Psoas muscle (tissue), 8 donors: ENCODE measurements around the gene GNG12. TPM values are rescaled to one million over a fixed set of nuclear protein-coding genes. Genes with fewer than 3 reads are reported as not detected.
A peak's percentile ranks its signal among the peaks of the same experiment; 100 is the strongest.

Experiments
- ATAC-seq, 4 donors: fragments of 200-7000 bp; cut with Tn5 transposase; one replicate each; pipeline ENCODE4 v1.9.1; 2020; ENCODE audit warnings: moderate library complexity in 3 of 4, mild to moderate bottlenecking in 2 of 4
- DNase-seq, 2 donors: peaks; one replicate each; pipeline ENCODE4 v3.0.0-alpha.2; 2020
- H3K27ac ChIP-seq: fragments of 200-600 bp; one replicate; pipeline ENCODE4 v1.8.0; 2022
- H3K27me3 ChIP-seq, 3 donors: fragments of 200-600 bp in 1 of 3; one replicate each; pipeline versions ENCODE4 v1.6.1 to v1.8.0; 2013 to 2022; ENCODE audit warnings: low read length in 2 of 3, mild to moderate bottlenecking in 2 of 3, moderate library complexity in 1 of 3; ENCODE audit not compliant: insufficient read depth in 3 of 3
- H3K36me3 ChIP-seq, 2 donors: fragments of 200-600 bp in 1 of 2; one replicate each; pipeline versions ENCODE4 v1.6.1 to v1.8.0; 2013 to 2022; ENCODE audit warnings: low read depth in 1 of 2, mild to moderate bottlenecking in 1 of 2, moderate library complexity in 1 of 2; ENCODE audit not compliant: insufficient read depth in 1 of 2
- H3K4me1 ChIP-seq: fragments of 200-600 bp; one replicate; pipeline ENCODE4 v1.8.0; 2022
- H3K4me3 ChIP-seq: fragments of 200-600 bp; one replicate; pipeline ENCODE4 v1.8.0; 2022; ENCODE audit warnings: mild to moderate bottlenecking
- H3K9me3 ChIP-seq: fragments of 200-600 bp; one replicate; pipeline ENCODE4 v1.8.0; 2022
- CTCF ChIP-seq: fragments of 200-600 bp; IDR thresholded peaks from one replicate; pipeline ENCODE4 v1.8.0; 2022; ENCODE audit warnings: antibody characterized with exemption
- WGBS, 3 donors: extraction: QIAGEN DNeasy Blood & Tissue Kit; methylation state at CpG; one replicate each; pipeline versions ENCODE4 v1.1.6 to v1.1.7; 2013; 5-methylcytosine and 5-hydroxymethylcytosine counted together
- intact Hi-C, 2 donors: fragments of 100-400 bp; cut with DNase I; formaldehyde crosslinking; loops; one replicate each; pipeline versions ENCODE4 v1.11.0 to v1.14.2; 2022
- polyA plus RNA-seq, 3 donors: library from polyadenylated mRNA; stranded (reverse); fragments of 200-250 nt; gene quantifications; one replicate each; pipeline ENCODE4 v1.2.3, GENCODE V29; 2013
- total RNA-seq, 4 donors: library from RNA; stranded (reverse); fragmentation: NEBNext Ultra II Directional in 2 of 4; extraction: Animal tissue kit (Norgen Biotek cat#: 25700) in 2 of 4; gene quantifications; one replicate each; pipeline versions ENCODE4 v1.2.1 to v1.2.4, GENCODE V29; 2021 to 2023
- donor health status: healthy with polysubstance abuse.
- donor health status: DM: no; HTN: no; CAD: no; lungs with moderate emphysema.
- donor health status: Bipolar disorder and iron deficiency.
- donor health status: healthy.
- donor health status: DM: yes; HTN: yes; CAD: no.
- donor health status: DM: no; HTN: no; CAD: no.
- donor health status: DM: no; HTN: no; CAD: no.
- donor health status: DM: yes; HTN: yes; CAD: no.

The GNG12 gene
- total and polyA plus RNA-seq, 7 donors = 8.9 to 25.1 (median 18.6) TPM

GRCh38 chr1:67689267-67690017 lies 143.8 kb downstream of the GNG12 start:
- H3K4me1 ChIP-seq = no peaks in the 10 kb centered on the region
- no peaks in the 10 kb centered on the region for H3K9me3 ChIP-seq
- DNase-seq = no peak
- H3K4me3 ChIP-seq = no peak overlapping the region
- intact Hi-C loops = loop anchor here (5.0 to 10.0 kb wide), 4 partner anchors 68 to 152 kb away; partner anchors contain the start of gene GNG12 (in 1 of the 2)
- 75 to 80% (median 79%) methylated on average over 3 of the region's 3 CpGs for WGBS, 3 donors
- peaks cover 3 to 29% of the 10 kb centered on the region in 2 donors for H3K36me3 ChIP-seq
- peak overlapping the region; percentile 96 for H3K27ac ChIP-seq
- no peak for TF ChIP-seq CTCF
- H3K27me3 ChIP-seq = no peaks in the 10 kb centered on the region
- no peak for ATAC-seq

- WGBS, 3 donors = 87 to 93% (median 88%) methylated on average over 3 of the region's 3 CpGs
- H3K4me3 ChIP-seq = peak overlapping the region; percentile 88
- no peak for TF ChIP-seq CTCF
- peaks cover 6% of the 10 kb centered on the region for H3K4me1 ChIP-seq
- no peak for DNase-seq
- no peak for ATAC-seq
- intact Hi-C loops = loop anchor here (5.0 to 10.0 kb wide), 4 partner anchors 69 to 151 kb away; partner anchors contain the start of gene GNG12 (in 1 of the 2)
- peak overlapping the region; percentile 96 for H3K27ac ChIP-seq
- H3K9me3 ChIP-seq = no peaks in the 10 kb centered on the region
- no peaks in the 10 kb centered on the region for H3K27me3 ChIP-seq
- H3K36me3 ChIP-seq = peaks cover 3 to 29% of the 10 kb centered on the region in 2 donors
Observed at GRCh38 chr1:67688526-67689219, 144.6 kb downstream of the GNG12 start.

GRCh38 chr1:67687649-67688048 lies 145.6 kb downstream of the GNG12 start:
- Histone ChIP-seq H3K27me3 (no peaks in the 10 kb centered on the region), H3K4me1 (peaks cover 16% of the 10 kb centered on the region), H3K36me3 (peaks cover 3 to 29% of the 10 kb centered on the region in 2 donors), H3K9me3 (no peaks in the 10 kb centered on the region), H3K27ac (peak overlapping the region; percentile 96), H3K4me3 (peak overlapping the region; percentile 88)
- no peak for ATAC-seq
- intact Hi-C loops = loop anchor here (2.0 to 10.0 kb wide), 5 partner anchors 37 to 150 kb away; partner anchors contain the start of gene GNG12 (in 1 of the 2)
- DNase-seq = no peak
- TF ChIP-seq CTCF = no peak
- WGBS, 3 donors = 67 to 80% (median 73%) methylated on average over 4 of the region's 4 CpGs

- no peaks in the 10 kb centered on the region for H3K9me3 ChIP-seq
- ATAC-seq = no peak
- DNase-seq = no peak
- peaks cover 20% of the 10 kb centered on the region for H3K4me1 ChIP-seq
- no peak for TF ChIP-seq CTCF
- peak overlapping the region; percentile 96 for H3K27ac ChIP-seq
- H3K36me3 ChIP-seq = peaks cover 3 to 29% of the 10 kb centered on the region in 2 donors
- intact Hi-C loops = loop anchor here (2.0 to 10.0 kb wide), 5 partner anchors 38 to 150 kb away; partner anchors contain the start of gene GNG12 (in 1 of the 2)
- H3K4me3 ChIP-seq = peak overlapping the region; percentile 88
- WGBS, 3 donors = 45 to 56% (median 55%) methylated on average over 3 of the region's 3 CpGs
- no peaks in the 10 kb centered on the region for H3K27me3 ChIP-seq
Observed at GRCh38 chr1:67687198-67687545, 146.1 kb downstream of the GNG12 start.
